Effector CD4-positive, alpha-beta T cell (primary cell): ENCODE measurements around the gene LINC00305. TPM values are rescaled to one million over a fixed set of nuclear protein-coding genes. Genes with fewer than 3 reads are reported as not detected.

Experiments used
- DNase-seq: peaks from one replicate; pipeline ENCODE4 v3.0.0-alpha.2; 2020
- total RNA-seq: gene quantifications from one replicate; lab custom pipeline; 2026; lab: John Stamatoyannopoulos, UW

The LINC00305 gene
- not detected for total RNA-seq

GRCh38 chr18:64148988-64149387, at the start of gene LINC00305:
Gene LINC00305, minus strand, starts transcription at chr18:64149088.
- DNase-seq = no peak

DNA sequence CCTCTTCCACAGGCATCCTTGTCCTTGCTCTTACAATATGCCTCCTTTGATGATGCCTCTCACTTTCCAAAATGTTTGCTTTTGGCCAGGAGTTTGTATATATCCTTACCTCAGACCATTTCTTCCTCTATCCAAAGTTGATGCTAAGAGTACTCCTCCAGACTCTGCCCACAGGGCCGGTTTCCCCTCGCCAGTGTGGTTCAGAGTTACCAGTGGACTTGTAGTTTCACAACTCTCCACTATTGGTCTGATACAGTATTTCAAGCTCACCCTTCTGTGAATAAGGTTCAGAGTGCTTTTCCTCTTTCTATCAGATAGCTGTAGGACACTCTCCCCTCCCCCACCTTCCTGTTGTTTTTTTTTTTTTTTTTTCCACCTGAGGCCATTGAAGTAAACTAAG, 42.2 kb upstream of the LINC00305 start:
- DNase-seq = no peak

DNA sequence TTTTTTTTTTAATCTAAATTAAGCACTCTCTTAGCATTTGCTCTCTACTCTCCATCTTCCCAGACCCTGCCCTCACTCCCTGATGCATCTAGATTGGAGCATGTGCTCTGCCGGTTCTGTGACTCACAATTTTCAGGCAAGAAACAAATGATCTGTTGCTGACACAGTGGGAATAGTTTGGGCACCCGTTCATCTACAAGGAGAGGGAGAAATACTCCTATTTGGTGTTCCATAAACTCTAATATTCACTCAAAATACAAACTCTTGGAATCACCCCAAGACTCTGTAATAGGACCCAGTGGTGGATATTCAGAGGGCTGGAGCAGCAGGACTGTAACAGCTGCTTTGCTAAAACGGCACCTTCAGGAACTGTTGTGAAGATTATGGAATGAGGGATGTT, 37.1 kb upstream of the LINC00305 start:
- no peak for DNase-seq

- DNase-seq = no peak
These were observed 34.8 kb upstream of the LINC00305 start for GRCh38 chr18:64183665-64184064.

- DNase-seq = no peak
These were observed 31.7 kb upstream of the LINC00305 start for GRCh38 chr18:64180617-64181016.

- no peak for DNase-seq
These were observed 31.3 kb upstream of the LINC00305 start for GRCh38 chr18:64180171-64180570.

- DNase-seq = no peak
These were observed 30.7 kb upstream of the LINC00305 start for GRCh38 chr18:64179556-64180080.

GRCh38 chr18:64178860-64179259, 30.0 kb upstream of the LINC00305 start:
- DNase-seq = no peak

- no peak for DNase-seq
These were observed 26.5 kb upstream of the LINC00305 start for GRCh38 chr18:64175432-64175831.

DNA sequence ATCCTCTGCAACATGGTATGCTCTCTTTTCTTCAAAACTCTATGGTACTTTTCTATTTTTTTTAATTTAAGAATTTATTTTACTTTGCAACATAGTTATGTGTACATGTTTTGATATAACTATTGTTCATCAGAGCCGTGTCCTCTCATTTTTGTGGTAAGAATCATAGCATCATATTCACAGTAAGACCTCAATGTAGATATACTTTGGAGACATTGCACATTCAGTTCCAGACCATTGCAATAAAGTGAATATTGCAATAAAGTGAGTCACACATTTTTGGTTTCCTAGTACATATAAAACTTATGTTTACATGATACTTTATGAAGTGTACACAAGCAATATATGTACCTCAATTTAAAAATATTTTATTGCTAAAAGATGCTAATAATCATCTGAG, 22.7 kb upstream of the LINC00305 start:
- no peak for DNase-seq

DNA sequence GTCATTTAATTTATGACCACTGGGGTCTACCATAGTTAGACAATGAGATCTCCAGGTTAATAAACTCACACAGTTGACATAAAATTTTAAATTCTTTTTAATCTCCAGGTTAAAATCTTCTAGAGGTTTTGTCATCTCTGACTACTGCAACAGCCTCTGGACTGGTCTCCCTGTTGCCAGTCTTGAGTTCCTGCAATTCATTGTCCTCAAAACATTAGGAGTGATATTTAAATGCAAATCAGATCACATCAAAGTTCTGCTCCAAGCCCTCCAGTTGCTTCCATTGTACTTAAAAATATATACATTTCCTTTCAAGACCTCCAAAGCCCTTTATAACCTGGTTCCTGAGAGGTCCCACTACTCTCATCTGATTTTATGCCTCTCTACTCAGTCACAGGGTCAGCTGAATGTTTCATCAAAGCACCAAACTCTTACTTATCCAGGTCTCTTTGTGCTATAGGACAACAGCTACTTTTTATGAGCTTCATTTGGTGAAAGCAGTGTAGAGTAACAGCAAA, 18.6 kb upstream of the LINC00305 start:
- no peak for DNase-seq

GRCh38 chr18:64165906-64166305, 17.0 kb upstream of the LINC00305 start:
- DNase-seq = no peak

DNA sequence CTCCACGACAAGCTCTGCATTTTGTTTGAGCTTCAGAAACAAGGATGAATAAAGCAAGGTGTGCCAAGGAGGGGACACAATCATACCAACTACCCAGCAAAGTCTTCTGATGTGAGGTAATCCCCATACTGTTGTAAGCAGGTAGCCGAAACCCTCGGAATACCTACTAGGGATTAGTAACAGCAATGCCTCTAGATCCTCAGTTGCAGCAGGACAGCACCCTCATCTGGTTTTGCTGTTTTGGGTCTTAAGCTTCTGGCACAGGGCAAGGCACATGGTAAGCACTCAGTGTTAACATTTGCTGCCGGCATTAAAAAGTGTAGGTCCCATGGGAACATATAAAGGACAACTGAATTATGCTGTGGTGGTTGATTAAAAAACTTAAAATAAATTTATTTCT, 16.0 kb upstream of the LINC00305 start:
- DNase-seq = no peak

DNA sequence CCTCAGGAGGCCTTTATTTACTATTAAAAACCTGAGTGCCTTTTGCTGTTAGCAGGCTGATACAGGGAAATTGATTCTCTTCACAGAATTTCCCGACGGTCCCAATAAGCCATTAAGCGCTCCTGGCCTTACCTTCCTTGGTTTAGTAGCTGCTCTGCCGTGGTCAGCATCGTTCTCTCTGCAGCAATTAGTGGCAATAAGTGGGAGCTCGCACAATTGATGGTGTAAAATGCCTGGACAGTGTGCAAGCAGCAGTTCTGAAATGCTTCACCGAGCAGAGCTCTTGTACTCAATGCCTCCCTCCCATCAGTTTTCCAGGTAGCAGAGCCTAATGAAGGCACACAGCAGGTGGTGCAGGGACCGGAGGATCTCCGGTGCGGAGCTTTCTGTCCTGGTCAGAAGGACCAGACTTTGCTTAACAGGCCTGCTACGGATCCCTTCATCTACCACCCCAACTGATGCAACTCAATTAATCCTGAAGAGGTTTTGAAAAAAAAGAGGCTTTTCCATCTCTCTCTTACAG, 1.1 kb upstream of the LINC00305 start:
- no peak for DNase-seq

- DNase-seq = no peak
These were observed 6.0 kb downstream of the LINC00305 start for GRCh38 chr18:64142904-64143303.

GRCh38 chr18:64137914-64138313, 11.0 kb downstream of the LINC00305 start:
- no peak for DNase-seq

DNA sequence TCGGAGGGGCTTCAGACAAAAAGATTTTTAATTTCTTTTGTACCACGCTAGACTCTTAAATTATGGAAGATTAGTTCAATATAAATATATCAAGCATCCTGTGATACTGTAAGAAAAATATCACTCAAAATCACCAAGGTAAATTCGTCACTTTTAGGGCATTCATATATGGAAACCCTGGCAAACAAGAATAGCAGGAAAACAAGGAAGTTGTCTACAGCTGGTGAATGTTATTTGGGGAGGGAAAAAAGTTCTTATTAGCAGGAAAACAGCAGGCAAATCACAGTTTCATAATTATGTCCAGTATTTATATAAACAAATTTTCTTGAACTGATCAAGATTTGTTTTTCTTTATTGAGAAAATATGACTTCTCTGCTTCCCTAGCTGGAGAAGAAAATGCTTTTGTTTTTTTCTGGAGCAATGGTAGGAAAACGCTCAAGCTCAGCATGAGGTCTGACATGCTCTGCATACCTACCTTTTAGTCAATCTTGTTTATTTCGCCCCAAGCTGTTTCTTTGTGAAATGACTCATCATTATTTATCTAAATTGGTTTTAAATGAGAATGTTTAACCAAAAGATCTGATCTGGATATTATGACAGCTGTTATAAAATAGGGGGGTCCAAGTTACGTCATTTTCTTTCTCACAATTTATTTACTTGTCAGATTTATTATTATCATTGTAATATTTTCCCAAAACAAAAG, 14.7 kb downstream of the LINC00305 start:
- no peak for DNase-seq

DNA sequence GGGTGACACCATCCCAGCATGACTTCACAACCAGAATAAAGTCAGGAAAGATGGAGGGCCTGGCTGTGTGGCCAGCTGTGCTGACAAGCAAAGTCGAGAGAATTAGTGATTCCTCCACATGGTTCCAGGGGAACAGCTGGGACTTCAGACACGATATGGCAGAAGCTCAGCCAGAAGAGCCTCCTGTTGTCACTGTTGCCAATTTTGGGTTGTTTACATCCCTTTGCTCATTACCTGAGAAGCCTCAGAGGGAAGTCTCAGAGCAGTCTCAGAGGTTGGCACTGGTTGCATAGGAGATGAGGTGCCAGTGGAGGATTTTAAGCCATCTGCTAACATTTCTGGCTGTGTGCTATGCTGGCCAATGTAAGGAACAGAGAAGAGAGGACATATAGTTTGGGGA, 16.0 kb downstream of the LINC00305 start:
- DNase-seq = no peak

DNA sequence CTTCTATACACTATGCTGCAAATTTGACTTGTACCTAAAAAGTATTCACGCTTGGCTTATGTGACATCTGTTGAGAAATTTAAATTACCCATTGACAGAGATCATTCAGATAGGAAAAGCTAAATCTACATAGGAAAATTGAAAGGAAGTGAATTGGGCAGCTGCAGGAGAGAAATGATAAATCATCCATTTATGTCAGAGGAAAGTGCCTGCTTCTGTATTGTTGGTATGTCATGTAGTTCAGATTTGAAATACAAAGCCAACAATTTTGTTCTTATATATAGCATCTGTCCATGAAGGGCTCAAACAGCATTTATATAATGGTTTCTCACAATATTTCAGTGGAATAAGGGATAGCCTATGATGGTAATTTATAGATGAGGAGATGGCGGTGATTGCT, 17.6 kb downstream of the LINC00305 start:
- no peak for DNase-seq

- DNase-seq = no peak
These were observed 21.7 kb downstream of the LINC00305 start for GRCh38 chr18:64127172-64127571.

- DNase-seq = no peak
These were observed 29.0 kb downstream of the LINC00305 start for GRCh38 chr18:64119916-64120315.

DNA sequence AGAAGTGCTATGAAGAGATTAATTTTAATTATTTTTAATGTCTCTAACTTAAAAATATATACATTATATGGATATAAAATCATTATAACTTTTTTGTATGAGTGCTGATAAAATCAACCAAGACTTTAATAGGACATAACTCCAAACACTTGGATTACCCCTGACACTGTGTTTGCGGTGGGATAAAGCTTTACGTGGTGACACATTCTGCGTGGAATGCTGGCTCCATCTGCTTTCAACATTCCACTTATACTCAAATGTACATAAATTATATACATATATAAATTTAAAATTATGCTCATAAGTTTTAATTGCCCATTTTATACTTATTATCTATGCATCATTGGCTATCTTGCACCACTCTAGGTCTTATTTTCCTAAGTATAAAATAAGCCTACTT, 30.5 kb downstream of the LINC00305 start:
- DNase-seq = no peak

DNA sequence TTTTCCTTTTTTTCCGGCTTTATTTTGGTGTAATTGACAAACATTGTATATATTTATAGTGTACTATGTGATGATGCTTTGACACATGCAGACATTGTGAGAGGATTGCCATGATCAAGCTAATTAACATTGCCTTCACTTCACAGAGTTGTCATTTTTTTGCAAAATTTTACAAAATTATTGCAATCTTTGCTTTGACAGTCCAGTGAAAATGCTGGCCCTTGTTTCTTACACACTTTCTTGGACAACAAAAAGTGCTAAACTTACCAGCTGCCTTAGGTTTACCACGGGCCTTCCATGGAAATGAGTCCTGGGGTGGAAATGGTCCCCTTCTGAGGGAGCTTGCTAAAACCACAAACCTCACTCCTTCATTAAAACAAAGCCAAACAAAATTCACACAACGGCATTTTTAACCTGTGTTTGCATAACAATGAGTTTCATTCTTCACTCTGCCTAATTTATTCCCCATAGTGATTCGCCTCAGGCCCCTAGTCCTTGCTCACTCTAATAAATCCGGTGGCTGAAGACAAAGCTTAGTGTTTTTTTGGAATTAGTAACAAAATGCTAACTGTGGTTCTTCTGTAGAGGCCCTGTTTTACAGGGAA, 32.2 kb downstream of the LINC00305 start:
- DNase-seq = no peak

GRCh38 chr18:64115881-64116280, 33.0 kb downstream of the LINC00305 start:
- no peak for DNase-seq
